Stomach smooth muscle (tissue), 2 donors: Measurements from ENCODE around the gene TRHDE.
"Not testable (repeated sequence)": the region's sequence is repeated elsewhere in the genome, so short reads cannot be mapped to it uniquely, and the experiment has no call there.

Experiments used
- H3K27ac ChIP-seq: one replicate; pipeline ENCODE4 v1.7.0; 2013; ENCODE audit warnings: mild to moderate bottlenecking, low read length, inconsistent platforms
- H3K27me3 ChIP-seq, 2 donors: one replicate each; pipeline ENCODE4 v1.7.0; 2013; ENCODE audit warnings: low read length in 2 of 2; ENCODE audit not compliant: insufficient read depth in 2 of 2, control insufficient read depth in 1 of 2
- H3K36me3 ChIP-seq, 2 donors: one replicate each; pipeline ENCODE4 v1.7.0; 2013; ENCODE audit warnings: low read length in 2 of 2; ENCODE audit not compliant: control insufficient read depth in 2 of 2, insufficient read depth in 2 of 2
- H3K4me1 ChIP-seq: one replicate; pipeline ENCODE4 v1.7.0; 2013; ENCODE audit warnings: low read length; ENCODE audit not compliant: control insufficient read depth, insufficient read depth
- H3K4me3 ChIP-seq, 2 donors: one replicate each; pipeline ENCODE4 v1.7.0; 2013; ENCODE audit warnings: low read length in 2 of 2
- H3K9ac ChIP-seq, 2 donors: one replicate each; pipeline ENCODE4 v1.7.0; 2013; ENCODE audit warnings: low read length in 2 of 2, mild to moderate bottlenecking in 1 of 2
- H3K9me3 ChIP-seq, 2 donors: one replicate each; pipeline ENCODE4 v1.7.0; 2013; ENCODE audit warnings: low read length in 2 of 2; ENCODE audit not compliant: control insufficient read depth in 2 of 2
- donor health status: healthy.
- donor health status: Pancreatic carcinoma.

Gene TRHDE

DNA sequence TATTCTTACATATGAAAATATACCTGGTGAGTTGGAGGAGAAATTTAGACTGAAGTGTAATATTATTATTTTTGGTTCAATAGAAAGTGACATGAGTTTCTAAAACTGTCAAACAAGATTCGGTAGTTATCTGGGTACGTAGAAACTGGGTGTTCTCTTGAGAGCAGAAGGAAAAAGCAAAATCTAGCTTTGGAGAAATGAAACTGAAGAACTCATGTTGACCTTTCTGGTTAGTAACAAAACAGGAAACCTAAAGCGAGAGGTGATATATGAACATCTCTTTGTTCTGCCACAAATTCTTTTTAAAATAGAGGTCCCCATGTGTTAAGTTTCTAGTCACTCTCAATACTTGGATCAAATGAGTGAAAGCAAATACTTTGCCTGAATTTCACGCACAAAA lies 401.7 kb downstream of the TRHDE start:
- H3K4me1 ChIP-seq: no peaks in the 10 kb centered on the region
- no peaks in the 10 kb centered on the region for H3K27me3 ChIP-seq
- H3K4me3 ChIP-seq: no peak overlapping the region
- H3K9ac ChIP-seq: no peak overlapping the region
- H3K36me3 ChIP-seq: no peaks in the 10 kb centered on the region
- H3K9me3 ChIP-seq: no peaks in the 10 kb centered on the region
- no peak overlapping the region for H3K27ac ChIP-seq

DNA sequence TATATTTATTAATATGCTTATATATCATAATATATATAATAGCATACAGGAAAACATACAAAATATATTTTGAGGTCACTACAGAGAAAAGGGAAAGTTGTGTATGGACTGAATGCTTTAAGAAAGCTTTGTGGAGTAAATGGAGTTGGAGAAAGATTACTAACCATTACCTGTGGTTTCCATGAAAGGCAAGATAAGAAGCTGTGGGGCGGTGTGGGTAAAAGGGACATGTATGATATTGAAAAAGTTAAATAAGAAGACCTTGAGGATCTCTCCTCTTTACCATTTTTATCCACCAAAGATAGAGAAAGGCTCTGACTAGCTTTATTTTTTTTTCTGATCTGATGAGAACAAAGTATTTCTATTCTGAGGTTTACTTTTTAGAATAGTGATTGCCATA lies 404.4 kb downstream of the TRHDE start:
- no peaks in the 10 kb centered on the region for H3K27me3 ChIP-seq

DNA sequence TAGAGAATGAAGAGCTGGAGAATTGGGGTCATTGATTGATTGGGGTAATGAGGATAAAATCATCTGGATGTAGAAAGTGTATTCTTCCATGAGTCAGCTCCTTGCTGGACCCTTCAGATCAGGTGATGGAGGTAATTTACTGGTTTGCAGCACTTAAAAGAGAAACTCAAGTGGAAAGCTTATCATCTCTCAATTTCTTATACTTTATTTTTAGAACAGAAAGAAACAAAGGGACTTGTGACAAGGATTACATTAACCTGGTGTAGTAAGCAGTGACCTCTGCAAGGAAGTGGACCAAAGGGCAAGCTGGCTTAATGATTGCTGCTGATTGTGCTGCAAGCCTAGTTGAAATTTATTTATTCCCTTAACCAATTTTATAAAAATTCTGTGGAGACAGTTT lies 405.0 kb downstream of the TRHDE start:
- H3K36me3 ChIP-seq: no peaks in the 10 kb centered on the region
- H3K9me3 ChIP-seq: no peaks in the 10 kb centered on the region
- no peak overlapping the region for H3K9ac ChIP-seq
- no peak overlapping the region for H3K27ac ChIP-seq
- no peaks in the 10 kb centered on the region for H3K27me3 ChIP-seq
- no peaks in the 10 kb centered on the region for H3K4me1 ChIP-seq
- H3K4me3 ChIP-seq: no peak overlapping the region

More for the DNA sequence above, 404.4 kb downstream of the TRHDE start:
- no peak overlapping the region for H3K4me3 ChIP-seq
- H3K36me3 ChIP-seq: no peaks in the 10 kb centered on the region
- H3K9ac ChIP-seq: no peak overlapping the region
- H3K9me3 ChIP-seq: no peaks in the 10 kb centered on the region
- no peak overlapping the region for H3K27ac ChIP-seq
- H3K4me1 ChIP-seq: no peaks in the 10 kb centered on the region

DNA sequence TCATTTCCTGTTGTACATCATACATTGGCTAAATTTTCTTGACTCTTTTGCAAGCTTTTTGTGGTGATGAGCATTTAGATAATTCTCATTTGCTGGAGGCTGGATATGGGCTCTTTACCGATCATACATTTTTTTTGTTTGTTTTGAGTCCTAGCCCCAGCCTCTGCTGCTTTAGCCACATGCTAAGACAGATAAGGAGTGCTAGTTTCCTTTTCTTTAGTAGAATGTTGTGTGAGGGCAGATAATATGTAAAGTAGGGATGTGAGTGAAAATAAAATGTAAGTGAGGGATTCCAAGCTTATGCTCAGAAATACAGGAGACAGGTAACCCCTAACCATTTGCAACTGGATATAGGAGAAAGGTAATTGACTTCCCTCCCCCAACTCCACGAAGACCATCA lies 405.7 kb downstream of the TRHDE start:
- Histone ChIP-seq H3K4me3 (no peak overlapping the region), H3K9ac (no peak overlapping the region), H3K36me3 (no peaks in the 10 kb centered on the region), H3K27ac (no peak overlapping the region), H3K9me3 (no peaks in the 10 kb centered on the region), H3K4me1 (no peaks in the 10 kb centered on the region), H3K27me3 (no peaks in the 10 kb centered on the region)

DNA sequence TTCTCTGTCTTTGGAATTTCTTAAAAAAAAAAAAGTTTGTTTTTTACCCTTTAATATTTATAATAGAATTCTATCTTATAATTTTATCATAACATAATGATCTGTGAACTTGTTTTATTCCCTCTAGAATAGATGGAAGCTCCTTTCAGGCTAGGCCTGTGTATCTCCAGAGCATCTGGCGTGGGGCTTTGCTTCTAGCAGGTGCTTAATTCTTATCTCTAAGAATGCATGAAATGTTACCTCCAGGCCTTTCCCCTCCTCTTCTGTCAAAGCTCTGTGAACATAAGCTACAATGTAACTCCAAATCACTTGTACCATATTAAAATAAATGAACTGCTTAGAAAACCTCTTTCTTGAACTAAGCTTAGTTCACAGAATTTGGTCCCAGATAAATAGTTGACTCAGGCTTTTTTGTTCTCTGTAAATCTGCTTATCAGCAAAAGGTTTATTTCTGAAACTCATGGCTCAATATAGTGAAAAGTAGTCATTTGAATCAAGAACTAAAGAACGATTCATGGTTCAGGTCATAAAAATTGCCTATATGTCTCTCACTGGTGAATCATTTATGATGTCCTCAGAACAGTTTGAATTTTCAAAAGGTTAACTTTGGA lies 407.1 kb downstream of the TRHDE start:
- H3K27me3 ChIP-seq: no peaks in the 10 kb centered on the region
- no peak overlapping the region for H3K4me3 ChIP-seq
- H3K4me1 ChIP-seq: no peaks in the 10 kb centered on the region
- H3K9ac ChIP-seq: no peak overlapping the region
- no peaks in the 10 kb centered on the region for H3K36me3 ChIP-seq
- H3K27ac ChIP-seq: no peak overlapping the region
- H3K9me3 ChIP-seq: no peaks in the 10 kb centered on the region

DNA sequence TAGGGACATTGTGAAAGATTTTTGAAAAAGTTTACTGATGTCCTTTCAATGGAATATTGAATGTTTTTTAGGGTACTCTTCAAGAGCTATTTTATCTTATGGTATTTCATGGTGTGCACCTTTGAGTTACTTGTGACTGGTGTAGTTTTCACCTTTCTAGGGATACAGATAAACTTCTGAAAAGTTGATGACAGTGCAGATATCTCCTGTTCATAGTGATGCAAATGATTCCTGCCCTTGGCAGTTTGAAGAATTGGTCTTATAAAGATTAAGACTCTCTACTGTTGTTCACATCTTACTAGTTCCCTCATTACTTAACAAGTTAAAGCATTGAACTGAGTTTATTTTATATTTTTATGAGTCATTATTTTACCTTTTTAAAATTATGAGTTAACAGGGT lies 408.9 kb downstream of the TRHDE start:
- no peak overlapping the region for H3K4me3 ChIP-seq
- no peaks in the 10 kb centered on the region for H3K9me3 ChIP-seq
- no peaks in the 10 kb centered on the region for H3K4me1 ChIP-seq
- no peak overlapping the region for H3K9ac ChIP-seq
- H3K36me3 ChIP-seq: no peaks in the 10 kb centered on the region
- no peak overlapping the region for H3K27ac ChIP-seq
- H3K27me3 ChIP-seq: no peaks in the 10 kb centered on the region

- H3K36me3 ChIP-seq: no peaks in the 10 kb centered on the region
- H3K27ac ChIP-seq: no peak overlapping the region
- H3K9ac ChIP-seq: no peak overlapping the region
- no peak overlapping the region for H3K4me3 ChIP-seq
- H3K27me3 ChIP-seq: no peaks in the 10 kb centered on the region
- no peaks in the 10 kb centered on the region for H3K9me3 ChIP-seq
- no peaks in the 10 kb centered on the region for H3K4me1 ChIP-seq
Measured at GRCh38 chr12:72684491-72684890, 412.3 kb downstream of the TRHDE start.

DNA sequence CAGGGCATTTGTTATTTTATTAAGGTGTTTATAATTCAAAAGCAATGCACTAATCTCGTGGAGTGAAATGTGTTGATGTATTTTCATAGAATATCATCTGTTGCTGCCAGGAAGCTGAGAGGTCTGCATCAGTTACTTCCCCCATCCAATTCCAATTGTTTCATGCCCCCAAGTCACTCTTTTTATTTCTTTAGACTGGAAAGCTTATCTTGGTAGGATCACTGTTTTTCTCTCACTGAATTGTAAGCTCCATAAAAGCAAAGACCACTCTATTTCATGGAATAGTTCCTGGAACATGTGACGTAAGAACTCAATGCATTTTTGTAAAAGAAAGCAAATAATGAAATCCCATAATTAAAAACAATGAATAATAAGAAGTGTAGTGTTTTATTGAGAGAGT lies 420.2 kb downstream of the TRHDE start:
- H3K9me3 ChIP-seq: no peaks in the 10 kb centered on the region
- no peak overlapping the region for H3K9ac ChIP-seq
- H3K4me3 ChIP-seq: no peak overlapping the region
- H3K36me3 ChIP-seq: no peaks in the 10 kb centered on the region
- no peaks in the 10 kb centered on the region for H3K4me1 ChIP-seq
- H3K27ac ChIP-seq: no peak overlapping the region
- H3K27me3 ChIP-seq: no peaks in the 10 kb centered on the region

DNA sequence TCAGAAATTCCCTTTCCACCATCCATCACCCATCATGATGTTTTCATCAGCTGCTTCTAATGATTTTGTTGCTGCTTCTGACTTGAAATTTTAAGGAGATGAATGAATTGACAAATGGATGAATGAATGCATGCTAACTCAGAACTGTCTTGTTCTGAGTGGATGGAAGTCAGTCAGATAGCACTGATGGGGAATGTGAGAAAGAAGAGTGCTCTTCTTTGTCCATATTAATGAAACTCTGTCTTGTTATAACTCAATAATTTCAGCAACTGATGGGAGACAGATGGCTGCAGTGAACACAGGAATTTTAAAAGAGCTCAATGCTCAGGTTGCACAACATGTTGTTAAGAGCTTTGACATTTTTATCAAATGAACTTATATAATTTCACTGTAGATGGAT lies 422.0 kb downstream of the TRHDE start:
- H3K9me3 ChIP-seq: no peaks in the 10 kb centered on the region
- H3K36me3 ChIP-seq: no peaks in the 10 kb centered on the region
- no peak overlapping the region for H3K27ac ChIP-seq
- no peaks in the 10 kb centered on the region for H3K27me3 ChIP-seq
- H3K9ac ChIP-seq: no peak overlapping the region
- no peak overlapping the region for H3K4me3 ChIP-seq
- H3K4me1 ChIP-seq: no peaks in the 10 kb centered on the region

DNA sequence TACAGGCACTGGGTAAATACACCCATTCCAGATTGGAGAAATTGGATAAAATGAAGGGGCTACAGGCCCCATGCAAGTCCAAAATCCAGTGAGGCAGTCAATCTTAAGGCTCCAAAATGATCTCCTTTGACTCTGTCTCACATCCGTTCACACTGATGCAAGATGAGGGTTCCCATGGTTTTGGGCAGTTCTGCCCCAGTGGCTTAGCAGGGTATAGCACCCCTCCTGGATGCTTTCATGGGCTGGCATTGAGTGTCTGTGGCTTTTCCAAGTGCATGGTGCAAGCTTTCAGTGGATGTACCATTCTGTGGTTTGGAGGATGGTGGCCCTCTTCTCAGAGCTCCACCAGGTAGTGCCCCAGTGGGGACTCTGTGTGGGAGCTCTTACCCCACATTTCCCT lies 427.2 kb downstream of the TRHDE start:
- Histone ChIP-seq H3K27ac (no peak overlapping the region), H3K36me3 (no peaks in the 10 kb centered on the region), H3K9me3 (peaks cover 0 to 9% of the 10 kb centered on the region in 2 donors), H3K4me1 (no peaks in the 10 kb centered on the region), H3K27me3 (no peaks in the 10 kb centered on the region), H3K9ac (no peak overlapping the region), H3K4me3 (no peak overlapping the region)

DNA sequence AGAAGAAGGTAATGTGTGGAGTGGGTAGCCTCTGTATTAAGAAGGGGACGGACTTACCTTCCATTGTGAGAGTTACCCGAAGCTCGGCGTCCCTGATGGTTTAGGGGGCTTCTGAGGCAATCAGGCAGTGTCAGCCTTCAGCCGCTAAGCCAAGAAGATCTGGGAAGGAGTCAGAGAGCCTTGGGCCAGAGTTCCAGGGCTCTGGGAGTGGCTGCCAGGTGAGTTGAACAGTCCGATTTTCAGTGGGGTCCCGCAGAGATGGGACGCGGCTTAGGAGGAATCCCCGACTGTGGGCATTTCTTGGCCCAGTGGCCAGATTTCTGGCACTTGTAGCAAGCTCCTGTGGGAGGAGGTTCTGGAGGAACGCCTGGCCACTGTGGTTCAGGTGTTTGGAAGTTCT lies 439.9 kb downstream of the TRHDE start:
- not testable (repeated sequence) for H3K9me3 ChIP-seq, H3K36me3 ChIP-seq, H3K9ac ChIP-seq, H3K4me1 ChIP-seq, H3K27me3 ChIP-seq, H3K4me3 ChIP-seq, H3K27ac ChIP-seq
